HEK293 (cell line): ENCODE results near the gene HMGA1.
A peak's percentile ranks its signal among the peaks of the same experiment; 100 is the strongest.

Experiments
- BCL11A ChIP-seq: fragments of 450-650 bp; formaldehyde crosslinking; IDR thresholded peaks from 2 replicates; pipeline ENCODE4 v1.5.1; 2016; ENCODE audit warnings: low read depth, missing biosample characterization, missing genetic modification characterization
- CTCF ChIP-seq: fragments of 450-650 bp; formaldehyde crosslinking; IDR thresholded peaks from 2 replicates; pipeline ENCODE4 v1.5.1; 2016; ENCODE audit warnings: missing biosample characterization, missing genetic modification characterization
- GLI2 ChIP-seq: fragments of 450-650 bp; formaldehyde crosslinking; IDR thresholded peaks from 2 replicates; pipeline ENCODE4; 2017; ENCODE audit warnings: missing biosample characterization, missing genetic modification characterization, low read depth, borderline replicate concordance
- IKZF3 ChIP-seq: fragments of 450-650 bp; IDR thresholded peaks from 2 replicates; pipeline ENCODE4 v1.5.0; 2018; ENCODE audit warnings: missing biosample characterization, mild to moderate bottlenecking, missing genetic modification characterization, moderate library complexity
- KLF8 ChIP-seq: fragments of 450-650 bp; formaldehyde crosslinking; IDR thresholded peaks from 2 replicates; pipeline ENCODE4 v1.5.1; 2016; ENCODE audit warnings: missing biosample characterization, missing genetic modification characterization
- KLF9 ChIP-seq: fragments of 450-650 bp; formaldehyde crosslinking; IDR thresholded peaks from 2 replicates; pipeline ENCODE4 v1.5.1; 2016; ENCODE audit warnings: missing biosample characterization, missing genetic modification characterization, low read depth
- MZF1 ChIP-seq: fragments of 450-650 bp; formaldehyde crosslinking; IDR thresholded peaks from 2 replicates; pipeline ENCODE4 v1.5.1; 2017; ENCODE audit warnings: missing biosample characterization, missing genetic modification characterization, borderline replicate concordance
- SALL2 ChIP-seq: fragments of 450-650 bp; formaldehyde crosslinking; IDR thresholded peaks from 2 replicates; pipeline ENCODE4 v1.5.0; 2017; ENCODE audit warnings: missing biosample characterization, mild to moderate bottlenecking, missing genetic modification characterization, borderline replicate concordance
- SP2 ChIP-seq: fragments of 450-650 bp; formaldehyde crosslinking; IDR thresholded peaks from 2 replicates; pipeline ENCODE4 v1.5.1; 2016; ENCODE audit warnings: missing biosample characterization, missing genetic modification characterization
- ZBTB11 ChIP-seq: fragments of 450-650 bp; formaldehyde crosslinking; conservative IDR thresholded peaks from 2 replicates; pipeline ENCODE4 v1.5.1; 2016; ENCODE audit warnings: low read depth, missing biosample characterization, missing genetic modification characterization
- ZBTB44 ChIP-seq: fragments of 450-650 bp; IDR thresholded peaks from 2 replicates; pipeline ENCODE4 v1.5.1; 2018; ENCODE audit warnings: missing biosample characterization, mild to moderate bottlenecking, missing genetic modification characterization
- ZBTB8A ChIP-seq: fragments of 450-650 bp; formaldehyde crosslinking; IDR thresholded peaks from 2 replicates; pipeline ENCODE4 v1.5.1; 2016; ENCODE audit warnings: missing biosample characterization, missing genetic modification characterization
- ZEB2 ChIP-seq: fragments of 450-650 bp; formaldehyde crosslinking; IDR thresholded peaks from 2 replicates; pipeline ENCODE4 v1.5.1; 2016; ENCODE audit warnings: missing biosample characterization, missing genetic modification characterization
- ZNF138 ChIP-seq: fragments of 450-650 bp; formaldehyde crosslinking; IDR thresholded peaks from 2 replicates; pipeline ENCODE4 v1.5.1; 2016; ENCODE audit warnings: missing biosample characterization, missing genetic modification characterization, borderline replicate concordance
- ZNF16 ChIP-seq: fragments of 450-650 bp; formaldehyde crosslinking; IDR thresholded peaks from 2 replicates; pipeline ENCODE4 v1.5.1; 2016; ENCODE audit warnings: low read depth, missing biosample characterization, missing genetic modification characterization
- ZNF2 ChIP-seq: fragments of 450-650 bp; formaldehyde crosslinking; IDR thresholded peaks from 2 replicates; pipeline ENCODE4 v1.5.1; 2016; ENCODE audit warnings: missing biosample characterization, missing genetic modification characterization
- ZNF239 ChIP-seq: fragments of 450-650 bp; formaldehyde crosslinking; IDR thresholded peaks from 2 replicates; pipeline ENCODE4 v1.5.1; 2016; ENCODE audit warnings: missing biosample characterization, missing genetic modification characterization
- ZNF335 ChIP-seq: fragments of 450-650 bp; formaldehyde crosslinking; conservative IDR thresholded peaks from 2 replicates; pipeline ENCODE4 v1.5.1; 2016; ENCODE audit warnings: missing biosample characterization, missing genetic modification characterization
- ZNF341 ChIP-seq: fragments of 450-650 bp; formaldehyde crosslinking; IDR thresholded peaks from 2 replicates; pipeline ENCODE4; 2016; ENCODE audit warnings: low read depth, missing biosample characterization, missing genetic modification characterization
- ZNF529 ChIP-seq: fragments of 450-650 bp; formaldehyde crosslinking; IDR thresholded peaks from 2 replicates; pipeline ENCODE4 v1.5.1; 2017; ENCODE audit warnings: missing genetic modification characterization, missing biosample characterization; ENCODE audit not compliant: insufficient replicate concordance
- ZNF76 ChIP-seq: fragments of 450-650 bp; formaldehyde crosslinking; IDR thresholded peaks from 2 replicates; pipeline ENCODE4; 2016; ENCODE audit warnings: low read depth, missing biosample characterization, missing genetic modification characterization, borderline replicate concordance
- ZNF777 ChIP-seq: fragments of 450-650 bp; formaldehyde crosslinking; IDR thresholded peaks from 2 replicates; pipeline ENCODE4 v1.5.1; 2017; ENCODE audit warnings: missing biosample characterization, missing genetic modification characterization, borderline replicate concordance
- TF ChIP-seq, protein P1 (sequence below): fragments of 450-650 bp; formaldehyde crosslinking; optimal IDR thresholded peaks from 2 replicates; pipeline ENCODE3; 2016; ENCODE audit warnings: missing biosample characterization, mild to moderate bottlenecking, missing genetic modification characterization
- TF ChIP-seq, protein P2 (sequence below): fragments of 450-650 bp; formaldehyde crosslinking; IDR thresholded peaks from 2 replicates; pipeline ENCODE4 v1.5.1; 2016; ENCODE audit warnings: missing biosample characterization, missing genetic modification characterization
- TF ChIP-seq, protein P3 (sequence below): fragments of 450-650 bp; formaldehyde crosslinking; IDR thresholded peaks from 2 replicates; pipeline ENCODE4 v1.5.1; 2017; ENCODE audit warnings: missing biosample characterization, missing genetic modification characterization
- TF ChIP-seq, protein P4 (sequence below): fragments of 450-650 bp; formaldehyde crosslinking; IDR thresholded peaks from 2 replicates; pipeline ENCODE4 v1.5.1; 2016; ENCODE audit warnings: missing biosample characterization, missing genetic modification characterization

HMGA1 gene

DNA sequence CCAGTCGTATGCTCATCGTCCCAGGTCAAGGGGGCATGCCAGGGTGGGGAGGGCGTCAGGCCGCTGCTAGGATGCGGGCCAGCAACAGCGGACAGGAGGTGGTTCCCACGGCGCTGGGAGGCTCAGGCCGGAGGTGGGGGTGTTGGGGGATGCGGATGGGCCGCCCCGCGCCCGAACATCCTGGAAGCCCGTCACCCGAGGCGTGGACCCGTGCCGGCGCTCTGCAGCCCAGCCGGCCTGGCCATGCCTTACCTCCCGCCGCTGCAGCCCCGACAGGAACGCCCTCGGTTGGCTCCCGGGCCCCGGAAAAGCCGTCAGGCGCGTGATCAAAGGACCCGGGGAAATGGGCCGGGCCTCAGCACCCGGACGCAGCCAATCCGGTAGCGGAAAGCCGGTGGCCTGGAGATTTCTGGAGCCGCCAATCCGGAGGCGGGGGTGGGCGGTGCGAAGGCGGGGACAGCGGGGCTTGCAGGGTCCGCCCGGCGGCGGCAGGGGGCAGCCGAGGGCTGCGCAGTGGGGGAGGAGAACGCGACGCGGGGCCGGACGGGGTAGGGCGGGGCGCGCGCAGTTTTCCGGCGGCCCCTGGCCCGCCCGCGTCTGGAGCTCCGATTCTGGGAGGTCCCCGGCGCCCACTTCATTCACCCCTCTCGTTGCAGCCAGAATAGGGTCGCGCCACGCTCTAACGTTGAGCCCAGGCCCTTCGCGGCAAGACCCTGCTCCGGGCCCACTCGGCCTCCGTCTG is 12.2 kb downstream of the HMGA1 start, which contains the start of gene SMIM29 (continued):
- TF ChIP-seq, protein P1, sequence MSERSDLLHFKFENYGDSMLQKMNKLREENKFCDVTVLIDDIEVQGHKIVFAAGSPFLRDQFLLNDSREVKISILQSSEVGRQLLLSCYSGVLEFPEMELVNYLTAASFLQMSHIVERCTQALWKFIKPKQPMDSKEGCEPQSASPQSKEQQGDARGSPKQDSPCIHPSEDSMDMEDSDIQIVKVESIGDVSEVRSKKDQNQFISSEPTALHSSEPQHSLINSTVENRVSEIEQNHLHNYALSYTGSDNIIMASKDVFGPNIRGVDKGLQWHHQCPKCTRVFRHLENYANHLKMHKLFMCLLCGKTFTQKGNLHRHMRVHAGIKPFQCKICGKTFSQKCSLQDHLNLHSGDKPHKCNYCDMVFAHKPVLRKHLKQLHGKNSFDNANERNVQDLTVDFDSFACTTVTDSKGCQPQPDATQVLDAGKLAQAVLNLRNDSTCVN (tag by site-specific recombination), result peak; percentile 81
- TF ChIP-seq ZNF239 (tag by site-specific recombination) (no peak), ZNF529 (tag by site-specific recombination) (no peak), ZBTB11 (tag by site-specific recombination) (peak; percentile 42; the same call in 1 of the 2 replicates), BCL11A (tag by site-specific recombination) (peak; percentile 98), ZNF2 (peak; percentile 41; the same call in 1 of the 2 replicates), ZNF76 (tag by site-specific recombination) (peak; percentile 31; the same call in 1 of the 2 replicates), ZNF138 (tag by site-specific recombination) (no peak), MZF1 (tag by site-specific recombination) (no peak), ZEB2 (tag by site-specific recombination) (peak; percentile 67; the same call in 1 of the 2 replicates), KLF9 (tag by site-specific recombination) (peak; percentile 15; the same call in 1 of the 2 replicates), ZBTB44 (tag by site-specific recombination) (peak; percentile 65), SP2 (tag by site-specific recombination) (peak; percentile 96), SALL2 (tag by site-specific recombination) (no peak), KLF8 (peak; percentile 76), ZNF341 (tag by site-specific recombination) (peak; percentile 98), CTCF (peak; percentile 78), ZNF16 (tag by site-specific recombination) (no peak), ZNF335 (tag by site-specific recombination) (peak; percentile 94), GLI2 (tag by site-specific recombination) (no peak), ZBTB8A (tag by site-specific recombination) (peak; percentile 79), ZNF777 (tag by site-specific recombination) (peak; percentile 86; the same call in 1 of the 2 replicates), IKZF3 (tag by site-specific recombination) (peak; percentile 67)
- TF ChIP-seq, protein P2, sequence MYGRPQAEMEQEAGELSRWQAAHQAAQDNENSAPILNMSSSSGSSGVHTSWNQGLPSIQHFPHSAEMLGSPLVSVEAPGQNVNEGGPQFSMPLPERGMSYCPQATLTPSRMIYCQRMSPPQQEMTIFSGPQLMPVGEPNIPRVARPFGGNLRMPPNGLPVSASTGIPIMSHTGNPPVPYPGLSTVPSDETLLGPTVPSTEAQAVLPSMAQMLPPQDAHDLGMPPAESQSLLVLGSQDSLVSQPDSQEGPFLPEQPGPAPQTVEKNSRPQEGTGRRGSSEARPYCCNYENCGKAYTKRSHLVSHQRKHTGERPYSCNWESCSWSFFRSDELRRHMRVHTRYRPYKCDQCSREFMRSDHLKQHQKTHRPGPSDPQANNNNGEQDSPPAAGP (tag by site-specific recombination), result peak; percentile 78
- TF ChIP-seq, protein P3, sequence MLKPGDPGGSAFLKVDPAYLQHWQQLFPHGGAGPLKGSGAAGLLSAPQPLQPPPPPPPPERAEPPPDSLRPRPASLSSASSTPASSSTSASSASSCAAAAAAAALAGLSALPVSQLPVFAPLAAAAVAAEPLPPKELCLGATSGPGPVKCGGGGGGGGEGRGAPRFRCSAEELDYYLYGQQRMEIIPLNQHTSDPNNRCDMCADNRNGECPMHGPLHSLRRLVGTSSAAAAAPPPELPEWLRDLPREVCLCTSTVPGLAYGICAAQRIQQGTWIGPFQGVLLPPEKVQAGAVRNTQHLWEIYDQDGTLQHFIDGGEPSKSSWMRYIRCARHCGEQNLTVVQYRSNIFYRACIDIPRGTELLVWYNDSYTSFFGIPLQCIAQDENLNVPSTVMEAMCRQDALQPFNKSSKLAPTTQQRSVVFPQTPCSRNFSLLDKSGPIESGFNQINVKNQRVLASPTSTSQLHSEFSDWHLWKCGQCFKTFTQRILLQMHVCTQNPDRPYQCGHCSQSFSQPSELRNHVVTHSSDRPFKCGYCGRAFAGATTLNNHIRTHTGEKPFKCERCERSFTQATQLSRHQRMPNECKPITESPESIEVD (tag by site-specific recombination), result no peak
- TF ChIP-seq, protein P4, sequence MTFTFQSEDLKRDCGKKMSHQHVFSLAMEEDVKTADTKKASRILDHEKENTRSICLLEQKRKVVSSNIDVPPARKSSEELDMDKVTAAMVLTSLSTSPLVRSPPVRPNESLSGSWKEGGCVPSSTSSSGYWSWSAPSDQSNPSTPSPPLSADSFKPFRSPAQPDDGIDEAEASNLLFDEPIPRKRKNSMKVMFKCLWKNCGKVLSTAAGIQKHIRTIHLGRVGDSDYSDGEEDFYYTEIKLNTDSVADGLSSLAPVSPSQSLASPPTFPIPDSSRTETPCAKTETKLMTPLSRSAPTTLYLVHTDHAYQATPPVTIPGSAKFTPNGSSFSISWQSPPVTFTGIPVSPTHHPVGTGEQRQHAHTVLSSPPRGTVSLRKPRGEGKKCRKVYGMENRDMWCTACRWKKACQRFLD (tag by site-specific recombination), result no peak
